ENCODE measurements around the gene SLC4A8. TPM values are rescaled to one million over a fixed set of nuclear protein-coding genes. Genes with fewer than 3 reads are reported as not detected.

The SLC4A8 gene
- total RNA-seq, 1 experiment from 2014 or later, result 26.3 TPM

DNA sequence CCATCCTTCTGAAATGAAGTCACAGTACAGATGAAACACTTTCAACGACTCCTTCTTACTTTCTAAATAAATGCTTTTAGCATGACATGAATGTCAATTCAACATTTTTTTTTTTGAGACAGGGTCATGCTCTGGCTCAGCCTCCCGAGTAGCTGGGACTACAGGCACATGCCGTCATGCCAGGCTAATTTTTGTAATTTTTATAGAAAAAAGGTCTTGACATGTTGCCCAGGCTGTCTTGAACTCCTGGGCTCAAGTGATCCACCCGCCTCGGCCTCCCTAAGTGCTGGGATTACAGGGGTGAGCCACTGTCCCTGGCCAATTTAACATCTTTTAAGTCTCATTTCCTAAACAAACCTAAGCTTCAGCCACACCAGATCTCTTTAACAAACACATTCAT is 49.8 kb upstream of the SLC4A8 start:
- no peak overlapping the region for H3K4ac ChIP-seq (ENCODE audit: low read depth, low read length)
- no peaks in the 10 kb centered on the region for H4K20me1 ChIP-seq (ENCODE audit: control insufficient read depth, insufficient read depth, insufficient read length)
- H3K79me1 ChIP-seq (ENCODE audit: insufficient read depth, low read depth, low read length, poor library complexity, severe bottlenecking), result no peaks in the 10 kb centered on the region
- no peaks in the 10 kb centered on the region for H3K9me3 ChIP-seq (ENCODE audit: control insufficient read depth, low read depth, low read length)
- H3K27ac ChIP-seq (ENCODE audit: insufficient read length, low read depth, low read length), result no peak overlapping the region
- H2AK5ac ChIP-seq (ENCODE audit: insufficient read length, low read length), result no peak overlapping the region
- no peak overlapping the region for H2BK12ac ChIP-seq (ENCODE audit: insufficient read length, low read depth, low read length)
- no peak overlapping the region for H4K91ac ChIP-seq (ENCODE audit: insufficient read length, low read depth, low read length)
- H3K27ac Mint-ChIP-seq, result peak overlapping the region in 1 of 3 experiments; percentile 74; a peak in 3 of 7 replicates
- peaks cover 15 to 20% of the 10 kb centered on the region in 2 experiments for H3K4me1 Mint-ChIP-seq
- H2BK5ac ChIP-seq (ENCODE audit: insufficient read length, low read length), result no peak overlapping the region
- no peak overlapping the region for H4K5ac ChIP-seq (ENCODE audit: insufficient read length, low read depth, low read length)
- no peak overlapping the region for H2BK120ac ChIP-seq (ENCODE audit: low read depth, low read length, poor library complexity, severe bottlenecking)
- H2BK15ac ChIP-seq (ENCODE audit: low read depth, low read length), result no peak overlapping the region
- no peaks in the 10 kb centered on the region for H3K9me3 Mint-ChIP-seq
- no peak overlapping the region for H4K8ac ChIP-seq (replicated peaks; ENCODE audit: insufficient read length, low read depth, low read length)
- no peak overlapping the region for H3K23ac ChIP-seq (ENCODE audit: insufficient read length, low read depth, low read length)
- H2AFZ ChIP-seq (ENCODE audit: low read length), result no peak overlapping the region
- H3K14ac ChIP-seq (ENCODE audit: insufficient read depth, low read length), result no peak overlapping the region
- DNase-seq, result no peak
- no peak overlapping the region for H3K4me3 Mint-ChIP-seq
- H2BK20ac ChIP-seq (ENCODE audit: low read depth, low read length, poor library complexity, severe bottlenecking), result no peak overlapping the region
- H3K9ac ChIP-seq (ENCODE audit: extremely low read depth, insufficient read length, low read length), result no peak overlapping the region
- no CpG with 5 or more reads among the region's 5 CpGs for WGBS (ENCODE audit: extremely low coverage, insufficient read length, low lambda C conversion rate)
- no peak overlapping the region for H3K56ac ChIP-seq (ENCODE audit: insufficient read length, low read depth, low read length)
- H3T11ph ChIP-seq (ENCODE audit: low read length), result no peak overlapping the region
- TF ChIP-seq, protein P1, sequence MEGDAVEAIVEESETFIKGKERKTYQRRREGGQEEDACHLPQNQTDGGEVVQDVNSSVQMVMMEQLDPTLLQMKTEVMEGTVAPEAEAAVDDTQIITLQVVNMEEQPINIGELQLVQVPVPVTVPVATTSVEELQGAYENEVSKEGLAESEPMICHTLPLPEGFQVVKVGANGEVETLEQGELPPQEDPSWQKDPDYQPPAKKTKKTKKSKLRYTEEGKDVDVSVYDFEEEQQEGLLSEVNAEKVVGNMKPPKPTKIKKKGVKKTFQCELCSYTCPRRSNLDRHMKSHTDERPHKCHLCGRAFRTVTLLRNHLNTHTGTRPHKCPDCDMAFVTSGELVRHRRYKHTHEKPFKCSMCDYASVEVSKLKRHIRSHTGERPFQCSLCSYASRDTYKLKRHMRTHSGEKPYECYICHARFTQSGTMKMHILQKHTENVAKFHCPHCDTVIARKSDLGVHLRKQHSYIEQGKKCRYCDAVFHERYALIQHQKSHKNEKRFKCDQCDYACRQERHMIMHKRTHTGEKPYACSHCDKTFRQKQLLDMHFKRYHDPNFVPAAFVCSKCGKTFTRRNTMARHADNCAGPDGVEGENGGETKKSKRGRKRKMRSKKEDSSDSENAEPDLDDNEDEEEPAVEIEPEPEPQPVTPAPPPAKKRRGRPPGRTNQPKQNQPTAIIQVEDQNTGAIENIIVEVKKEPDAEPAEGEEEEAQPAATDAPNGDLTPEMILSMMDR (conservative IDR thresholded peaks at IDR 0.05), result no peak
- no peaks in the 10 kb centered on the region for H3K27me3 ChIP-seq (ENCODE audit: insufficient read depth, low read length)
- H3K4me2 ChIP-seq (ENCODE audit: insufficient read depth, insufficient read length, low read length), result no peak overlapping the region
- H3K36me3 Mint-ChIP-seq (ENCODE audit: insufficient read depth in 1 of 3, low read depth in 3 of 3), result peaks cover 5 to 59% (median 46%) of the 10 kb centered on the region in 3 experiments
- H3K18ac ChIP-seq (ENCODE audit: insufficient read length, low read depth, low read length), result no peak overlapping the region
- H3K27me3 Mint-ChIP-seq (ENCODE audit: low read depth), result no peaks in the 10 kb centered on the region
- H3K4me1 ChIP-seq (ENCODE audit: insufficient read depth, low read length), result no peaks in the 10 kb centered on the region; the same call in 1 of the 2 replicates
- no peaks in the 10 kb centered on the region for H3K23me2 ChIP-seq (ENCODE audit: insufficient read length, low read depth, low read length, poor library complexity, severe bottlenecking)
- no peaks in the 10 kb centered on the region for H3K79me2 ChIP-seq (ENCODE audit: insufficient read depth, low read length)

All from H9 (cell line).